Brain microvascular endothelial cell (primary cell): ENCODE results near the gene HDAC9.

Source experiments
- DNase-seq: peaks from one replicate; pipeline ENCODE4 v3.0.0-alpha.2; 2020
- H3K27ac ChIP-seq: fragments of 250-450 bp; sonication (Bioruptor Pico); 2 replicates; pipeline ENCODE4 v1.5.1; 2020; ENCODE audit warnings: mild to moderate bottlenecking, moderate library complexity
- H3K27me3 ChIP-seq: fragments of 250-450 bp; sonication (Bioruptor Pico); replicated peaks from 2 replicates; pipeline ENCODE4 v1.5.1; 2020; ENCODE audit warnings: mild to moderate bottlenecking
- H3K36me3 ChIP-seq: fragments of 250-450 bp; sonication (Bioruptor Pico); replicated peaks from 2 replicates; pipeline ENCODE4 v1.5.1; 2020; ENCODE audit warnings: mild to moderate bottlenecking
- H3K4me3 ChIP-seq: 2 replicates; pipeline ENCODE4 v1.5.1; 2011; ENCODE audit warnings: low read depth, mild to moderate bottlenecking, control low read depth, low read length, moderate library complexity
- in situ Hi-C: cut with HindIII; loops from 2 replicates; pipeline ENCODE4 v1.10.0; 2017; ENCODE audit warnings: low sequenced_read_pairs, low pct_ligation_motif_present
- TF ChIP-seq, protein P1 (sequence below): IDR thresholded peaks from 2 replicates; pipeline ENCODE4 v1.5.1; 2011; ENCODE audit warnings: low read depth, mild to moderate bottlenecking, moderate library complexity, low read length, control low read depth, inconsistent platforms; ENCODE audit errors: missing control alignments

The HDAC9 gene

GRCh38 chr7:18861514-18862118 is 366.1 kb downstream of the HDAC9 start:
- no peaks in the 10 kb centered on the region for H3K27me3 ChIP-seq
- peak overlapping the region; percentile 26 for H3K27ac ChIP-seq
- no peak overlapping the region for H3K4me3 ChIP-seq
- DNase-seq, result peak; percentile 38
- no peaks in the 10 kb centered on the region for H3K36me3 ChIP-seq
- TF ChIP-seq, protein P1, sequence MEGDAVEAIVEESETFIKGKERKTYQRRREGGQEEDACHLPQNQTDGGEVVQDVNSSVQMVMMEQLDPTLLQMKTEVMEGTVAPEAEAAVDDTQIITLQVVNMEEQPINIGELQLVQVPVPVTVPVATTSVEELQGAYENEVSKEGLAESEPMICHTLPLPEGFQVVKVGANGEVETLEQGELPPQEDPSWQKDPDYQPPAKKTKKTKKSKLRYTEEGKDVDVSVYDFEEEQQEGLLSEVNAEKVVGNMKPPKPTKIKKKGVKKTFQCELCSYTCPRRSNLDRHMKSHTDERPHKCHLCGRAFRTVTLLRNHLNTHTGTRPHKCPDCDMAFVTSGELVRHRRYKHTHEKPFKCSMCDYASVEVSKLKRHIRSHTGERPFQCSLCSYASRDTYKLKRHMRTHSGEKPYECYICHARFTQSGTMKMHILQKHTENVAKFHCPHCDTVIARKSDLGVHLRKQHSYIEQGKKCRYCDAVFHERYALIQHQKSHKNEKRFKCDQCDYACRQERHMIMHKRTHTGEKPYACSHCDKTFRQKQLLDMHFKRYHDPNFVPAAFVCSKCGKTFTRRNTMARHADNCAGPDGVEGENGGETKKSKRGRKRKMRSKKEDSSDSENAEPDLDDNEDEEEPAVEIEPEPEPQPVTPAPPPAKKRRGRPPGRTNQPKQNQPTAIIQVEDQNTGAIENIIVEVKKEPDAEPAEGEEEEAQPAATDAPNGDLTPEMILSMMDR, result no peak
- in situ Hi-C loops, result no loop called here

DNA sequence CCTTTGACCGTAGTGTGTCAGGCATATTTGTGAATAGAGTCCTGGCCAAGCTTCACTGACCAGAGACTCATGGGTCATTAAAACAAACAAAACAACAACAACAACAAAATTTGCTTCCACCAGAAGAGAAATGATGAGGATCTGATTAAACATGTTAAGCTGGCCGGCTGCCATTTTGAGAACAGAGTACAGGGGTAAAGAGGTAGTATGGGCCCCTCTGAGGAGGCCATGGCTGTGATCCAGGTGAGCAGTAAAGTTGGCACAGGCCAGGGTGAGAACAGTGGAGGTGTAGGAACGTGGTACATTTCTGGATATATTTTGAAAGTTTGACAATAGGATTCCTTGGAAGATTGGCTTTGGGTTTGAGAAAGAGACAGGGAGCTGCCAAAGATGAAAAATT is 369.4 kb downstream of the HDAC9 start:
- Histone ChIP-seq H3K27me3 (no peaks in the 10 kb centered on the region), H3K27ac (no peak overlapping the region), H3K36me3 (no peaks in the 10 kb centered on the region), H3K4me3 (no peak overlapping the region)
- TF ChIP-seq, protein P1, result no peak
- DNase-seq, result no peak
- in situ Hi-C loops, result no loop called here

DNA sequence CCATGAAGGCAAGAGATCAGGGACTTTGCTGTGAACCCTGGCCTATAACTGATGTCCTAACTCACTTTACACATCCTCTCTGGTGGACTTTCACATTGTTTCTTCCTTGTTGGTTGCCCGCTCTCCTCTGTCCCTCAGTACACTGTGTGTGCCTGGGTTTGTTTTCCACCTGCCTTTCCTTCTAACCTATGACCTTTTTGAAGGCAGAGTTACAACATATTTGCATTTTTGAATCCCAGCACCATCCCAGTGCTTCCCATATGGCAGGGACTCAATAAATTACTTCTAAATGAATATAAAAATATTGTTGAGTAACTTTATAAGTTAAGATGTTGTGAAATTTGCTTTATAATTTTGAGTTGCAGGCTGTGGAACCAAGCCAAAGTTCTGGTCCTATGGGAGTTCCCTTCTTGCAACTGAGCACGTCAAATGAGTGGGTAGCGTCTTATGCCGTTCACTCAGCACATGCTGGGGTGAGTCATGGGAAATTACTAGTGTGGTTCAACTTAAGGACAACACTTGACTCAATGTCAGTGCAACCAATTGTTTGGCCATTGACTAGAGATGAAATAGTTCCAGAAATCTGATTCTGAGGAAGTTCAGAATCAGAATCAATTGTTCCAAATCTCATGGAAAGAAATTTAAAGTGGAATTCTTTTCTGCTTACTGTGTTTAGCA is 370.9 kb downstream of the HDAC9 start:
- H3K4me3 ChIP-seq, result no peak overlapping the region
- in situ Hi-C loops, result no loop called here
- H3K36me3 ChIP-seq, result no peaks in the 10 kb centered on the region
- H3K27ac ChIP-seq, result peak overlapping the region; percentile 77
- TF ChIP-seq, protein P1, result no peak
- peak; percentile 99 for DNase-seq
- H3K27me3 ChIP-seq, result no peaks in the 10 kb centered on the region

- DNase-seq, result no peak
- H3K27me3 ChIP-seq, result no peaks in the 10 kb centered on the region
- H3K4me3 ChIP-seq, result no peak overlapping the region
- no peaks in the 10 kb centered on the region for H3K36me3 ChIP-seq
- in situ Hi-C loops, result no loop called here
- no peak overlapping the region for H3K27ac ChIP-seq
- TF ChIP-seq, protein P1, result no peak
Measured at GRCh38 chr7:18872344-18872743, 376.8 kb downstream of the HDAC9 start.

DNA sequence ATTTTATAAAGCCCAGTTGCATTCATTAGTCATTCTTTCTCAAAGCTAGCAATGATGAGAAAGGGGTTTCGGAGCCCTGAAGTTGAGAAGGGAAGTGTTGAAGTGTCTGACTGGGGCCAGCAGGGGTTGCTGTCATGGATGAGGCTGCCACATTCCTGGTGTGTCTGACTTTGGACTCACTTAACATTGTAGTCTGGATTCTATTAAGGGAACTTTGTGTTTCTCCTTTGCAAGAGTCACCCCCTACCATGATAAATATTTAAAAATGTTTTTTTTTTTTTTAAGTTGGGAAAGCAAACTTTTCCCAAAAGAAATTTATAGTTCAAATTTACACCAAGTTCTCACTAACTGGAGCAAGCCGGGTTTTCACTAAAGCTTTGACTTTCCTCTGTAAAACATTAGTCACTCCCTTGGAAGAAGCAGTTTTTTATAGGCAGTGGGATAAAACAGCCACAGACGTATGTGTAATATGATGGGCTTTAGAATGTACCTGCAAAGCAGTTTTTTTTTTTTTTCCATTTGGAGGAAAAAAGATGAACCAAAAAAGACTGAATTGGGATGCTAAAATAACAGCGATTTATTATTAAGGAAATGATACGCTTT is 378.3 kb downstream of the HDAC9 start:
- Histone ChIP-seq H3K36me3 (no peaks in the 10 kb centered on the region), H3K27me3 (no peaks in the 10 kb centered on the region), H3K4me3 (no peak overlapping the region), H3K27ac (no peak overlapping the region)
- in situ Hi-C loops, result no loop called here
- DNase-seq, result peak; percentile 45
- TF ChIP-seq, protein P1, result peak; percentile 74
